HepG2 (cell line): ENCODE measurements around the gene TCF12. TPM values are rescaled to one million over a fixed set of nuclear protein-coding genes. Genes with fewer than 3 reads are reported as not detected.

Experiments used
- ASH2L ChIP-seq: fragments of 300-600, 200-600 bp; sonication (generic); IDR thresholded peaks from 2 replicates; pipeline ENCODE4 v1.7.0; 2017; ENCODE audit warnings: low read depth, mild to moderate bottlenecking, moderate library complexity, mixed read lengths, low read length; ENCODE audit not compliant: insufficient read length
- DNMT3B ChIP-seq: conservative IDR thresholded peaks from 2 replicates; pipeline ENCODE4 v1.6.1; 2016; ENCODE audit warnings: missing biosample characterization, control low read depth
- IKZF4 ChIP-seq: sonication (generic); formaldehyde crosslinking; IDR thresholded peaks from 2 replicates; pipeline ENCODE4 v1.5.1; 2020; ENCODE audit warnings: borderline replicate concordance, mild to moderate bottlenecking, low read depth, missing genetic modification reagents; ENCODE audit errors: not compliant biosample characterization
- KDM3A ChIP-seq: IDR thresholded peaks from 2 replicates; pipeline ENCODE4 v1.6.1; 2018; ENCODE audit warnings: low read depth, missing compliant biosample characterization
- NRL ChIP-seq: sonication (generic); formaldehyde crosslinking; IDR thresholded peaks from 2 replicates; pipeline ENCODE4 v1.5.0; 2020; ENCODE audit warnings: missing genetic modification reagents, mild to moderate bottlenecking, moderate library complexity, borderline replicate concordance
- YEATS4 ChIP-seq: sonication (generic); formaldehyde crosslinking; IDR thresholded peaks from 2 replicates; pipeline ENCODE4 v1.4.0; 2020; ENCODE audit warnings: missing genetic modification reagents, borderline replicate concordance
- ZFAT ChIP-seq: sonication (generic); formaldehyde crosslinking; conservative IDR thresholded peaks from 2 replicates; pipeline ENCODE4 v1.8.1; 2023; ENCODE audit warnings: missing genetic modification reagents, inconsistent platforms
- ZFP41 ChIP-seq: sonication (generic); formaldehyde crosslinking; IDR thresholded peaks from 2 replicates; pipeline ENCODE4 v1.4.0; 2020; ENCODE audit warnings: mild to moderate bottlenecking, missing genetic modification reagents, borderline replicate concordance
- ZNF367 ChIP-seq: sonication (generic); formaldehyde crosslinking; IDR thresholded peaks from 2 replicates; pipeline ENCODE4 v1.4.0; 2020; ENCODE audit warnings: missing genetic modification reagents, borderline replicate concordance
- ZNF547 ChIP-seq: sonication (generic); formaldehyde crosslinking; IDR thresholded peaks from 2 replicates; pipeline ENCODE4 v1.5.1; 2020; ENCODE audit warnings: mild to moderate bottlenecking, missing genetic modification reagents
- polyA plus RNA-seq, 8 experiments: library from polyadenylated mRNA; depleted of rRNA in 3 of 8; stranded (reverse) in 7 of 8; unstranded in 1 of 8; fragments of >200 nt; fragmentation: Illumina TruSeq in 4 of 8; extraction: Trizol in 4 of 8; gene quantifications; 2 replicates each; pipeline versions ENCODE4 v1.2.1 to v1.2.3, GENCODE V29; 2011 to 2016; ENCODE audit warnings: low read depth in 4 of 8, missing spikeins in 1 of 8, mixed read lengths in 1 of 8; ENCODE audit not compliant: insufficient read depth in 1 of 8
- total RNA-seq, 5 experiments: library from RNA; depleted of rRNA; stranded (reverse); fragments of >200 nt; fragmentation: Illumina TruSeq; extraction: Trizol; gene quantifications; 2 replicates each; pipeline ENCODE4 v1.2.3, GENCODE V29; 2016; ENCODE audit warnings: low read depth in 1 of 5
- TF ChIP-seq, protein P1 (sequence below): sonication (generic); formaldehyde crosslinking; IDR thresholded peaks from 2 replicates; pipeline ENCODE4 v1.4.0; 2020; ENCODE audit warnings: missing genetic modification reagents, borderline replicate concordance
- TF ChIP-seq, protein P2 (sequence below): sonication (generic); formaldehyde crosslinking; IDR thresholded peaks from 2 replicates; pipeline ENCODE4 v1.4.0; 2020; ENCODE audit warnings: missing genetic modification reagents
- TF ChIP-seq, protein P3 (sequence below), 2 experiments: sonication (generic) in 1 of 2; formaldehyde crosslinking in 1 of 2; IDR thresholded peaks; 2 replicates each; pipeline versions ENCODE4 v1.6.1 to v1.9.0; 2014 to 2022; ENCODE audit warnings: antibody characterized with exemption in 1 of 2, borderline replicate concordance in 1 of 2, inconsistent platforms in 1 of 2, low read depth in 1 of 2, missing genetic modification reagents in 1 of 2
- TF ChIP-seq, protein P4 (sequence below): sonication (generic); formaldehyde crosslinking; IDR thresholded peaks from 2 replicates; pipeline ENCODE4 v1.4.0; 2020; ENCODE audit warnings: mild to moderate bottlenecking, missing genetic modification reagents
- TF ChIP-seq, protein P5 (sequence below): sonication (generic); IDR thresholded peaks from 2 replicates; pipeline ENCODE4 v1.6.1; 2016; ENCODE audit warnings: low read depth, borderline replicate concordance

TCF12 gene
- total and polyA plus RNA-seq, 2 of the 13 experiments (the other 11 are each of a cell fraction or from before 2014, with no cell fraction given): 48.6 to 51.1 TPM

DNA sequence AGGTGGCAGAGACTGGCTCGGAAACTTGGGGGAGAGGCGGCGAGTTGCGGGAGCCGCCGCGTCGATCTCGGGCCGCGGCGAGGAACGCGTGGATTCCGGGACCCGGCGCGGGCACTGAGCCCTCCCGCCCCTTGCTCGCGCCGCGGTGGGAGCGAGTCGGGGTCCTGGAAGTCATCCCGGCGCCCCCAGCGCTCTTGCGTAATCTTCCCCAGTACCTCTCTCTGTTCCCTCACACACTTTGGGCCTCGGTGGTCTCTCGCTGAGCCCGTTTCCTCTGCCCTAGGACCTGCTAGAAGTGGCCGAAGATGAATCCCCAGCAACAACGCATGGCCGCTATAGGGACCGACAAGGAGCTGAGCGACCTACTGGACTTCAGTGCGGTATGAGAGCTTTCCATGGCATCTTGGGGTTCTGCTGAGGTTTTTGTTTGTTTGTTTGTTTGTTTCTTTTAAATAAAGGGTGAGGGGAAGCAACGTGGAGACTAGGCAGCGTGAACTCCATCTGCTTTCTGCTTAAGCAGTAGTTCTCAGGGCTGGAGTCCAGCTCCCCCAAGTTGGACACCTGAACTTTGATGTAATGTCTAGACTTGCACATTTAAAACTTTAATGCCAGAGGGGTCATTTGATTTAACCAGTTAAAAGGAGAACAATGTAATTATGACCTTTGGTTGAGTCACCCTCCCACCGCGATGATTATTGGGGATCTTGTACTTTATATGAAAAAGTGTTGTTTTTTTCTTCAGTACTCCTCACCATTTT lies 1.3 kb downstream of the TCF12 start (continued):
- no peak for TF ChIP-seq ZFAT (CRISPR knock-in tag)
- no peak for TF ChIP-seq ZNF547
- TF ChIP-seq IKZF4: no peak
- TF ChIP-seq KDM3A (CRISPR knock-in tag): no peak
- no peak for TF ChIP-seq ZFP41 (CRISPR knock-in tag)
- no peak for TF ChIP-seq NRL (CRISPR knock-in tag)
- TF ChIP-seq, protein P1, sequence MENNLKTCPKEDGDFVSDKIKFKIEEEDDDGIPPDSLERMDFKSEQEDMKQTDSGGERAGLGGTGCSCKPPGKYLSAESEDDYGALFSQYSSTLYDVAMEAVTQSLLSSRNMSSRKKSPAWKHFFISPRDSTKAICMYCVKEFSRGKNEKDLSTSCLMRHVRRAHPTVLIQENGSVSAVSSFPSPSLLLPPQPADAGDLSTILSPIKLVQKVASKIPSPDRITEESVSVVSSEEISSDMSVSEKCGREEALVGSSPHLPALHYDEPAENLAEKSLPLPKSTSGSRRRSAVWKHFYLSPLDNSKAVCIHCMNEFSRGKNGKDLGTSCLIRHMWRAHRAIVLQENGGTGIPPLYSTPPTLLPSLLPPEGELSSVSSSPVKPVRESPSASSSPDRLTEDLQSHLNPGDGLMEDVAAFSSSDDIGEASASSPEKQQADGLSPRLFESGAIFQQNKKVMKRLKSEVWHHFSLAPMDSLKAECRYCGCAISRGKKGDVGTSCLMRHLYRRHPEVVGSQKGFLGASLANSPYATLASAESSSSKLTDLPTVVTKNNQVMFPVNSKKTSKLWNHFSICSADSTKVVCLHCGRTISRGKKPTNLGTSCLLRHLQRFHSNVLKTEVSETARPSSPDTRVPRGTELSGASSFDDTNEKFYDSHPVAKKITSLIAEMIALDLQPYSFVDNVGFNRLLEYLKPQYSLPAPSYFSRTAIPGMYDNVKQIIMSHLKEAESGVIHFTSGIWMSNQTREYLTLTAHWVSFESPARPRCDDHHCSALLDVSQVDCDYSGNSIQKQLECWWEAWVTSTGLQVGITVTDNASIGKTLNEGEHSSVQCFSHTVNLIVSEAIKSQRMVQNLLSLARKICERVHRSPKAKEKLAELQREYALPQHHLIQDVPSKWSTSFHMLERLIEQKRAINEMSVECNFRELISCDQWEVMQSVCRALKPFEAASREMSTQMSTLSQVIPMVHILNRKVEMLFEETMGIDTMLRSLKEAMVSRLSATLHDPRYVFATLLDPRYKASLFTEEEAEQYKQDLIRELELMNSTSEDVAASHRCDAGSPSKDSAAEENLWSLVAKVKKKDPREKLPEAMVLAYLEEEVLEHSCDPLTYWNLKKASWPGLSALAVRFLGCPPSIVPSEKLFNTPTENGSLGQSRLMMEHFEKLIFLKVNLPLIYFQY (CRISPR knock-in tag): 0 out of 2 replicates have a peak, but pooled peaks have one; percentile 34
- no peak for TF ChIP-seq DNMT3B (CRISPR knock-in tag)
- TF ChIP-seq ZNF367 (CRISPR knock-in tag): no peak
- TF ChIP-seq, protein P2, sequence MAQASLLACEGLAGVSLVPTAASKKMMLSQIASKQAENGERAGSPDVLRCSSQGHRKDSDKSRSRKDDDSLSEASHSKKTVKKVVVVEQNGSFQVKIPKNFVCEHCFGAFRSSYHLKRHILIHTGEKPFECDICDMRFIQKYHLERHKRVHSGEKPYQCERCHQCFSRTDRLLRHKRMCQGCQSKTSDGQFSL (CRISPR knock-in tag): no peak
- TF ChIP-seq, protein P3, sequence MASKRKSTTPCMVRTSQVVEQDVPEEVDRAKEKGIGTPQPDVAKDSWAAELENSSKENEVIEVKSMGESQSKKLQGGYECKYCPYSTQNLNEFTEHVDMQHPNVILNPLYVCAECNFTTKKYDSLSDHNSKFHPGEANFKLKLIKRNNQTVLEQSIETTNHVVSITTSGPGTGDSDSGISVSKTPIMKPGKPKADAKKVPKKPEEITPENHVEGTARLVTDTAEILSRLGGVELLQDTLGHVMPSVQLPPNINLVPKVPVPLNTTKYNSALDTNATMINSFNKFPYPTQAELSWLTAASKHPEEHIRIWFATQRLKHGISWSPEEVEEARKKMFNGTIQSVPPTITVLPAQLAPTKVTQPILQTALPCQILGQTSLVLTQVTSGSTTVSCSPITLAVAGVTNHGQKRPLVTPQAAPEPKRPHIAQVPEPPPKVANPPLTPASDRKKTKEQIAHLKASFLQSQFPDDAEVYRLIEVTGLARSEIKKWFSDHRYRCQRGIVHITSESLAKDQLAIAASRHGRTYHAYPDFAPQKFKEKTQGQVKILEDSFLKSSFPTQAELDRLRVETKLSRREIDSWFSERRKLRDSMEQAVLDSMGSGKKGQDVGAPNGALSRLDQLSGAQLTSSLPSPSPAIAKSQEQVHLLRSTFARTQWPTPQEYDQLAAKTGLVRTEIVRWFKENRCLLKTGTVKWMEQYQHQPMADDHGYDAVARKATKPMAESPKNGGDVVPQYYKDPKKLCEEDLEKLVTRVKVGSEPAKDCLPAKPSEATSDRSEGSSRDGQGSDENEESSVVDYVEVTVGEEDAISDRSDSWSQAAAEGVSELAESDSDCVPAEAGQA (IDR thresholded peaks at IDR 0.05; ENCODE audit: low read depth): no peak
- TF ChIP-seq, protein P3 (CRISPR knock-in tag; IDR thresholded peaks at IDR 0.05; ENCODE audit: borderline replicate concordance): no peak
- no peak for TF ChIP-seq YEATS4 (CRISPR knock-in tag)
- TF ChIP-seq, protein P4, sequence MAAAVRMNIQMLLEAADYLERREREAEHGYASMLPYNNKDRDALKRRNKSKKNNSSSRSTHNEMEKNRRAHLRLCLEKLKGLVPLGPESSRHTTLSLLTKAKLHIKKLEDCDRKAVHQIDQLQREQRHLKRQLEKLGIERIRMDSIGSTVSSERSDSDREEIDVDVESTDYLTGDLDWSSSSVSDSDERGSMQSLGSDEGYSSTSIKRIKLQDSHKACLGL (CRISPR knock-in tag): peak; percentile 56; the same call in 1 of the 2 replicates
- TF ChIP-seq ASH2L: peak; percentile 71
- TF ChIP-seq, protein P5, sequence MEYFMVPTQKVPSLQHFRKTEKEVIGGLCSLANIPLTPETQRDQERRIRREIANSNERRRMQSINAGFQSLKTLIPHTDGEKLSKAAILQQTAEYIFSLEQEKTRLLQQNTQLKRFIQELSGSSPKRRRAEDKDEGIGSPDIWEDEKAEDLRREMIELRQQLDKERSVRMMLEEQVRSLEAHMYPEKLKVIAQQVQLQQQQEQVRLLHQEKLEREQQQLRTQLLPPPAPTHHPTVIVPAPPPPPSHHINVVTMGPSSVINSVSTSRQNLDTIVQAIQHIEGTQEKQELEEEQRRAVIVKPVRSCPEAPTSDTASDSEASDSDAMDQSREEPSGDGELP: no peak
